Progenitor cell of endocrine pancreas (in vitro differentiated cells): ENCODE data around the gene ASCC1. TPM values are rescaled to one million over a fixed set of nuclear protein-coding genes. Genes with fewer than 3 reads are reported as not detected.

Experiments
- DNase-seq: peaks from one replicate; pipeline ENCODE4 v3.0.0; 2021; ENCODE audit warnings: low spot score; ENCODE audit not compliant: unreplicated experiment
- H3K27ac Mint-ChIP-seq: 2 replicates; pipeline ENCODE4 v1.8.0; 2021; ENCODE audit warnings: mild to moderate bottlenecking, moderate library complexity, mixed read lengths
- H3K27me3 Mint-ChIP-seq: 2 replicates; pipeline ENCODE4 v1.8.0; 2021; ENCODE audit warnings: mixed read lengths
- H3K36me3 Mint-ChIP-seq: 2 replicates; pipeline ENCODE4 v1.8.0; 2022; ENCODE audit warnings: mixed read lengths; ENCODE audit not compliant: insufficient read depth
- H3K4me1 Mint-ChIP-seq: 2 replicates; pipeline ENCODE4 v1.8.0; 2021; ENCODE audit warnings: low read depth, mixed read lengths
- H3K4me3 Mint-ChIP-seq: 2 replicates; pipeline ENCODE4 v1.8.0; 2021; ENCODE audit warnings: low read depth, mild to moderate bottlenecking, moderate library complexity, mixed read lengths
- H3K9me3 Mint-ChIP-seq: 2 replicates; pipeline ENCODE4 v1.8.0; 2021; ENCODE audit warnings: low read depth, mixed read lengths
- CTCF ChIP-seq: fragments of 200-600 bp; sonication (generic); IDR thresholded peaks from one replicate; pipeline ENCODE4 v1.5.0; 2021; ENCODE audit warnings: antibody characterized with exemption, mild to moderate bottlenecking; ENCODE audit not compliant: unreplicated experiment
- long read RNA-seq: library from polyadenylated mRNA; unstranded; transcript quantifications from one replicate; pipeline ENCODE4 v2.0.0, GENCODE V29; 2020
- total RNA-seq: library from RNA; stranded (reverse); gene quantifications from 2 replicates; pipeline ENCODE4 v1.2.1, GENCODE V29; 2021

Gene ASCC1
- total RNA-seq = 40.0 and 42.2 TPM in 2 replicates
- long read RNA-seq, transcript ASCC1-202 (10 exons, 2,002 nt) = major isoform, 102 of 197 reads
- long read RNA-seq, partial matches to known transcripts = 2 of 197 reads
- long read RNA-seq, other reads (novel, unspliced or antisense) = 93 of 197 reads

- no peaks in the 10 kb centered on the region for H3K9me3 Mint-ChIP-seq
- DNase-seq = peak; percentile 94
- H3K27ac Mint-ChIP-seq = peak within 1 kb of the TSS; percentile 97
- H3K36me3 Mint-ChIP-seq = peaks cover 4% of the 10 kb centered on the region
- peak within 1 kb of the TSS; percentile 94 for H3K4me3 Mint-ChIP-seq
- peaks cover 18% of the 10 kb centered on the region for H3K4me1 Mint-ChIP-seq
- no peaks in the 10 kb centered on the region for H3K27me3 Mint-ChIP-seq
- no peak for TF ChIP-seq CTCF
These were observed at the start of gene ASCC1, which contains the start of gene ANAPC16 for GRCh38 chr10:72215611-72216549. Gene ASCC1, minus strand, starts transcription at chr10:72216276. Its CDS starts 2,978 bp downstream, at chr10:72213298. Gene ANAPC16, plus strand, starts transcription at chr10:72216012. Its CDS starts 7,903 bp downstream, at chr10:72223915.

- no peaks in the 10 kb centered on the region for H3K36me3 Mint-ChIP-seq
These were observed 49.4 kb upstream of the ASCC1 start for GRCh38 chr10:72265508-72265907.

GRCh38 chr10:72264536-72264935, 48.5 kb upstream of the ASCC1 start:
- Mint-ChIP-seq H3K27ac (no peak overlapping the region), H3K4me3 (no peak overlapping the region)

More at GRCh38 chr10:72265508-72265907, 49.4 kb upstream of the ASCC1 start:
- Mint-ChIP-seq H3K9me3 (no peaks in the 10 kb centered on the region), H3K27me3 (no peaks in the 10 kb centered on the region), H3K4me1 (peaks cover 18% of the 10 kb centered on the region), H3K4me3 (no peak overlapping the region), H3K27ac (peak overlapping the region; percentile 73)
- no peak for DNase-seq
- TF ChIP-seq CTCF = no peak

GRCh38 chr10:72263613-72264241, 47.7 kb upstream of the ASCC1 start:
- peaks cover 32% of the 10 kb centered on the region for H3K4me1 Mint-ChIP-seq
- no peak for DNase-seq
- H3K9me3 Mint-ChIP-seq = no peaks in the 10 kb centered on the region
- no peak for TF ChIP-seq CTCF
- H3K27me3 Mint-ChIP-seq = no peaks in the 10 kb centered on the region
- no peak overlapping the region for H3K4me3 Mint-ChIP-seq
- H3K36me3 Mint-ChIP-seq = no peaks in the 10 kb centered on the region
- H3K27ac Mint-ChIP-seq = no peak overlapping the region

More at GRCh38 chr10:72264536-72264935, 48.5 kb upstream of the ASCC1 start:
- no peak for DNase-seq
- H3K36me3 Mint-ChIP-seq = no peaks in the 10 kb centered on the region
- no peaks in the 10 kb centered on the region for H3K27me3 Mint-ChIP-seq
- no peaks in the 10 kb centered on the region for H3K9me3 Mint-ChIP-seq
- peaks cover 28% of the 10 kb centered on the region for H3K4me1 Mint-ChIP-seq
- TF ChIP-seq CTCF = no peak

- no peak for DNase-seq
- Mint-ChIP-seq H3K9me3 (no peaks in the 10 kb centered on the region), H3K4me3 (peak overlapping the region; percentile 75), H3K27me3 (no peaks in the 10 kb centered on the region), H3K27ac (peak overlapping the region; percentile 95), H3K36me3 (no peaks in the 10 kb centered on the region), H3K4me1 (peaks cover 36% of the 10 kb centered on the region)
- no peak for TF ChIP-seq CTCF
These were observed 45.8 kb upstream of the ASCC1 start for GRCh38 chr10:72261784-72262404.
